Measurements from ENCODE around the gene SHB.
"Not testable (repeated sequence)": the region's sequence is repeated elsewhere in the genome, so short reads cannot be mapped to it uniquely, and the experiment has no call there.

Gene SHB

GRCh38 chr9:38046661-38047300 is 22.2 kb downstream of the SHB start:
- Histone ChIP-seq H3K9me2 (replicated peaks; ENCODE audit: insufficient read depth, low read length) (no peaks in the 10 kb centered on the region), H3K9ac (ENCODE audit: low read length) (no peak overlapping the region), H3K27ac (ENCODE audit: low read depth, low read length) (no peak overlapping the region), H4K20me1 (ENCODE audit: low read depth, low read length) (no peaks in the 10 kb centered on the region), H3K27me3 (ENCODE audit: low read length) (no peaks in the 10 kb centered on the region), H3K9me3 (ENCODE audit: insufficient read depth, low read length) (no peaks in the 10 kb centered on the region), H3K79me2 (ENCODE audit: insufficient read depth, low read length) (no peaks in the 10 kb centered on the region), H2AFZ (ENCODE audit: low read depth, low read length, severe bottlenecking) (no peak overlapping the region), H3F3A (ENCODE audit: insufficient read depth) (no peaks in the 10 kb centered on the region), H3K4me2 (ENCODE audit: low read depth, low read length, poor library complexity, severe bottlenecking) (no peak overlapping the region), H3K4me3 (ENCODE audit: insufficient read depth, low read length, poor library complexity, severe bottlenecking) (no peak overlapping the region), H3K36me3 (ENCODE audit: low read length) (no peaks in the 10 kb centered on the region)
- no peak for TF ChIP-seq EZH2phosphoT487 (conservative IDR thresholded peaks at IDR 0.05; ENCODE audit: low read length)
- no peak for TF ChIP-seq CTCF (IDR thresholded peaks at IDR 0.05; ENCODE audit: insufficient read depth, low read length, poor library complexity, severe bottlenecking)

GRCh38 chr9:38045939-38046338 is 23.1 kb downstream of the SHB start:
- not testable (repeated sequence) for H4K20me1 ChIP-seq (ENCODE audit: low read depth, low read length); H2AFZ ChIP-seq (ENCODE audit: low read depth, low read length, severe bottlenecking); H3K27ac ChIP-seq (ENCODE audit: low read depth, low read length); H3K79me2 ChIP-seq (ENCODE audit: insufficient read depth, low read length); H3F3A ChIP-seq (ENCODE audit: insufficient read depth); H3K4me3 ChIP-seq (ENCODE audit: insufficient read depth, low read length, poor library complexity, severe bottlenecking); H3K9me3 ChIP-seq (ENCODE audit: insufficient read depth, low read length); H3K27me3 ChIP-seq (ENCODE audit: low read length); H3K4me2 ChIP-seq (ENCODE audit: low read depth, low read length, poor library complexity, severe bottlenecking); H3K9me2 ChIP-seq (replicated peaks; ENCODE audit: insufficient read depth, low read length); H3K36me3 ChIP-seq (ENCODE audit: low read length); H3K9ac ChIP-seq (ENCODE audit: low read length)

GRCh38 chr9:38044706-38045105 is 24.3 kb downstream of the SHB start:
- Histone ChIP-seq H3K9me2 (replicated peaks; ENCODE audit: insufficient read depth, low read length) (no peaks in the 10 kb centered on the region), H3K4me3 (ENCODE audit: insufficient read depth, low read length, poor library complexity, severe bottlenecking) (no peak overlapping the region), H3K27ac (ENCODE audit: low read depth, low read length) (no peak overlapping the region), H3K36me3 (ENCODE audit: low read length) (no peaks in the 10 kb centered on the region), H3K4me2 (ENCODE audit: low read depth, low read length, poor library complexity, severe bottlenecking) (no peak overlapping the region), H3K27me3 (ENCODE audit: low read length) (no peaks in the 10 kb centered on the region), H3K9me3 (ENCODE audit: insufficient read depth, low read length) (no peaks in the 10 kb centered on the region), H3F3A (ENCODE audit: insufficient read depth) (no peaks in the 10 kb centered on the region), H4K20me1 (ENCODE audit: low read depth, low read length) (no peaks in the 10 kb centered on the region), H3K9ac (ENCODE audit: low read length) (no peak overlapping the region), H2AFZ (ENCODE audit: low read depth, low read length, severe bottlenecking) (no peak overlapping the region), H3K79me2 (ENCODE audit: insufficient read depth, low read length) (no peaks in the 10 kb centered on the region)
- TF ChIP-seq CTCF (IDR thresholded peaks at IDR 0.05; ENCODE audit: insufficient read depth, low read length, poor library complexity, severe bottlenecking): no peak
- TF ChIP-seq EZH2phosphoT487 (conservative IDR thresholded peaks at IDR 0.05; ENCODE audit: low read length): no peak

GRCh38 chr9:38043931-38044623 is 24.9 kb downstream of the SHB start:
- Histone ChIP-seq H3K27me3 (ENCODE audit: low read length) (no peaks in the 10 kb centered on the region), H3K4me2 (ENCODE audit: low read depth, low read length, poor library complexity, severe bottlenecking) (no peak overlapping the region), H4K20me1 (ENCODE audit: low read depth, low read length) (no peaks in the 10 kb centered on the region), H3F3A (ENCODE audit: insufficient read depth) (no peaks in the 10 kb centered on the region), H3K9me3 (ENCODE audit: insufficient read depth, low read length) (no peaks in the 10 kb centered on the region), H2AFZ (ENCODE audit: low read depth, low read length, severe bottlenecking) (no peak overlapping the region), H3K9me2 (replicated peaks; ENCODE audit: insufficient read depth, low read length) (no peaks in the 10 kb centered on the region), H3K36me3 (ENCODE audit: low read length) (no peaks in the 10 kb centered on the region), H3K9ac (ENCODE audit: low read length) (no peak overlapping the region), H3K4me3 (ENCODE audit: insufficient read depth, low read length, poor library complexity, severe bottlenecking) (no peak overlapping the region), H3K27ac (ENCODE audit: low read depth, low read length) (no peak overlapping the region), H3K79me2 (ENCODE audit: insufficient read depth, low read length) (no peaks in the 10 kb centered on the region)
- no peak for TF ChIP-seq EZH2phosphoT487 (conservative IDR thresholded peaks at IDR 0.05; ENCODE audit: low read length)
- no peak for TF ChIP-seq CTCF (IDR thresholded peaks at IDR 0.05; ENCODE audit: insufficient read depth, low read length, poor library complexity, severe bottlenecking)
